Measurements from ENCODE around the gene KLHL17. TPM values are rescaled to one million over a fixed set of nuclear protein-coding genes. Genes with fewer than 3 reads are reported as not detected.

KLHL17 gene
- polyA plus RNA-seq, 2 of the 4 experiments (the other 2 are of a cell fraction) = 5.7 to 21.6 TPM

DNA sequence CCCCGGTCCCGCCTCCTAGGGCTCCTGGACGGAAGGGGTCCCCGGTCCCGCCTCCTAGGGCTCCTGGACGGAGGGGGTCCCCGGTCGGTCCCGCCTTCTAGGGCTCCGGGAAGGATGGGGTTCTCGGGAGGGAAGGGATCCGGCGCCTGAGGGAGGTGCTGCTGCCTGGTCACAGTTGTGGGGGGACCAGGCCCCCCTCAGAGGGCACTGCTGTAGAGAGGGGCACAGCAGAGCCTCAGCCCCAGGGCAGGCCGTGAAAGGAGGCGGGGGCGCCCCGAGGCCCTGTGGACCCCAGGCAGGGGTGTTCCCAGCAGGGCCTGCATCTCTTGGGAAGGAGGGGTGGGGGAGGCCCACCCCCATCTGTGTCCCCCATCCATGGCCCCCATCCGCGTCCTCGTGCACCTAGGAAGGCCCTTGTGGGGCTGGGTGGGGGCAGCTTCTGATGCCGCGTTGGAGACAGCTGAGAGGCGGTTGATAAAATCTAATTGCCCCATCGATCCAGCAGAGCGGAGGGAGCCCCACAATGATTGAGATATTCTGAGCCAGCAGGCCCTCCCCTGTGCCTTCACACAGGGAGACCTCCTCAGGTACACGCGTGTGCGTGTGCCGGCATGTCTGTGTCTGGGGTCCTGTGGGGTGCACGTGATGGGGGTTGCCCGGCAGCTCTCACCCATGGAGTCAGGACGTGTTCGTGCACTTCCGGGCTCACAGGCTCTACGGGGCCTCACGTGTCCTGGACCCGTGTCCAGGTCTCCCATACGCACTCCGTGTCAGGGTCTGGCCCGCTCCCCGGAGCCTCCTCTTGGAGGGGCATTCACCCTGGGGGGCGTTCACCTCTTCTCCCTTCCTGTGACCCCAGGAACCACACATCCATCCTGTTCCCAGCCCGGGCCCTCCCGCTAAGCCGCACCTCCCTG is 23.8 kb upstream of the KLHL17 start:
- FAIRE-seq = no peak
- 93% methylated on average over 18 of the region's 45 CpGs for WGBS (ENCODE audit: missing lambda C conversion rate)
- POLR2A ChIA-PET = no interaction called here

GRCh38 chr1:937521-937920 is 22.9 kb upstream of the KLHL17 start:
- ATAC-seq (no peak), DNase-seq (ENCODE audit: low read depth in 1 of 2, low spot score in 1 of 2) (no peak), FAIRE-seq (no peak)
- POLR2A ChIA-PET = no interaction called here
- Histone ChIP-seq H3K27ac (peak overlapping the region; percentile 100), H3K4me2 (peak overlapping the region; percentile 100), H3K4me1 (peaks cover 47% of the 10 kb centered on the region), H3K9me3 (no peaks in the 10 kb centered on the region), H3K4me3 (no peak overlapping the region)
- CTCF ChIA-PET = interaction anchor here (0.7 to 8.1 kb wide), 16 partner anchors 9 to 256 kb away, joined by 3 to 84 read pairs (median 6); partner anchors contain the start of gene SAMD11
- 88% methylated on average over 5 of the region's 16 CpGs for WGBS (ENCODE audit: missing lambda C conversion rate)
- TF ChIP-seq EHMT2 (IDR thresholded peaks at IDR 0.05; ENCODE audit: low read depth) (no peak), MAZ (IDR thresholded peaks at IDR 0.05; ENCODE audit: borderline replicate concordance, low read depth, low read length) (no peak), HOXB13 (CRISPR knock-in tag; IDR thresholded peaks at IDR 0.05; ENCODE audit: low read depth) (no peak), FOSB (CRISPR knock-in tag; IDR thresholded peaks at IDR 0.05) (no peak), NPAS2 (CRISPR knock-in tag; IDR thresholded peaks at IDR 0.05; ENCODE audit: borderline replicate concordance) (no peak), ZSCAN20 (CRISPR knock-in tag; IDR thresholded peaks at IDR 0.05) (no peak), CBX2 (IDR thresholded peaks at IDR 0.05; ENCODE audit: borderline replicate concordance, low read depth) (no peak), NFE2L2 (conservative IDR thresholded peaks at IDR 0.05; ENCODE audit: low read length) (no peak), TP53 (CRISPR knock-in tag; IDR thresholded peaks at IDR 0.05) (no peak), ZFP36 (IDR thresholded peaks at IDR 0.05; ENCODE audit: borderline replicate concordance, partially characterized antibody) (no peak), TFCP2L1 (CRISPR knock-in tag; IDR thresholded peaks at IDR 0.05) (no peak), HES2 (IDR thresholded peaks at IDR 0.05) (no peak), ZC3H11A (IDR thresholded peaks at IDR 0.05) (no peak), FOXS1 (CRISPR knock-in tag; IDR thresholded peaks at IDR 0.05) (no peak), RFX5 (IDR thresholded peaks at IDR 0.05) (no peak), ELK1 (IDR thresholded peaks at IDR 0.05; ENCODE audit: low read depth, low read length) (no peak), SREBF2 (IDR thresholded peaks at IDR 0.05) (no peak)
- TF ChIP-seq, protein P1, sequence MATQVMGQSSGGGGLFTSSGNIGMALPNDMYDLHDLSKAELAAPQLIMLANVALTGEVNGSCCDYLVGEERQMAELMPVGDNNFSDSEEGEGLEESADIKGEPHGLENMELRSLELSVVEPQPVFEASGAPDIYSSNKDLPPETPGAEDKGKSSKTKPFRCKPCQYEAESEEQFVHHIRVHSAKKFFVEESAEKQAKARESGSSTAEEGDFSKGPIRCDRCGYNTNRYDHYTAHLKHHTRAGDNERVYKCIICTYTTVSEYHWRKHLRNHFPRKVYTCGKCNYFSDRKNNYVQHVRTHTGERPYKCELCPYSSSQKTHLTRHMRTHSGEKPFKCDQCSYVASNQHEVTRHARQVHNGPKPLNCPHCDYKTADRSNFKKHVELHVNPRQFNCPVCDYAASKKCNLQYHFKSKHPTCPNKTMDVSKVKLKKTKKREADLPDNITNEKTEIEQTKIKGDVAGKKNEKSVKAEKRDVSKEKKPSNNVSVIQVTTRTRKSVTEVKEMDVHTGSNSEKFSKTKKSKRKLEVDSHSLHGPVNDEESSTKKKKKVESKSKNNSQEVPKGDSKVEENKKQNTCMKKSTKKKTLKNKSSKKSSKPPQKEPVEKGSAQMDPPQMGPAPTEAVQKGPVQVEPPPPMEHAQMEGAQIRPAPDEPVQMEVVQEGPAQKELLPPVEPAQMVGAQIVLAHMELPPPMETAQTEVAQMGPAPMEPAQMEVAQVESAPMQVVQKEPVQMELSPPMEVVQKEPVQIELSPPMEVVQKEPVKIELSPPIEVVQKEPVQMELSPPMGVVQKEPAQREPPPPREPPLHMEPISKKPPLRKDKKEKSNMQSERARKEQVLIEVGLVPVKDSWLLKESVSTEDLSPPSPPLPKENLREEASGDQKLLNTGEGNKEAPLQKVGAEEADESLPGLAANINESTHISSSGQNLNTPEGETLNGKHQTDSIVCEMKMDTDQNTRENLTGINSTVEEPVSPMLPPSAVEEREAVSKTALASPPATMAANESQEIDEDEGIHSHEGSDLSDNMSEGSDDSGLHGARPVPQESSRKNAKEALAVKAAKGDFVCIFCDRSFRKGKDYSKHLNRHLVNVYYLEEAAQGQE (IDR thresholded peaks at IDR 0.05) = no peak
- TF ChIP-seq, protein P2, sequence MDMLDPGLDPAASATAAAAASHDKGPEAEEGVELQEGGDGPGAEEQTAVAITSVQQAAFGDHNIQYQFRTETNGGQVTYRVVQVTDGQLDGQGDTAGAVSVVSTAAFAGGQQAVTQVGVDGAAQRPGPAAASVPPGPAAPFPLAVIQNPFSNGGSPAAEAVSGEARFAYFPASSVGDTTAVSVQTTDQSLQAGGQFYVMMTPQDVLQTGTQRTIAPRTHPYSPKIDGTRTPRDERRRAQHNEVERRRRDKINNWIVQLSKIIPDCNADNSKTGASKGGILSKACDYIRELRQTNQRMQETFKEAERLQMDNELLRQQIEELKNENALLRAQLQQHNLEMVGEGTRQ (IDR thresholded peaks at IDR 0.05) = no peak

More for the DNA sequence above, 23.8 kb upstream of the KLHL17 start:
- H3K4me1 ChIP-seq = peaks cover 48% of the 10 kb centered on the region
- no peak for TF ChIP-seq HOXA7 (CRISPR knock-in tag; IDR thresholded peaks at IDR 0.05)
- no peak for TF ChIP-seq JUNB (IDR thresholded peaks at IDR 0.05)
- no peak for TF ChIP-seq KDM5A (IDR thresholded peaks at IDR 0.05)
- no peak for TF ChIP-seq CHD2 (IDR thresholded peaks at IDR 0.05; ENCODE audit: low read length, partially characterized antibody)
- no peak for TF ChIP-seq RCOR1 (IDR thresholded peaks at IDR 0.05; ENCODE audit: low read depth, low read length)
- no peak for TF ChIP-seq POLR2A (IDR thresholded peaks at IDR 0.05; ENCODE audit: low read length)
- no peak for TF ChIP-seq HEYL (CRISPR knock-in tag; IDR thresholded peaks at IDR 0.05)
- CTCF ChIA-PET = interaction anchor here (1.1 to 5.4 kb wide), 4 partner anchors 16 to 127 kb away, joined by 4 to 30 read pairs (median 8); no protein-coding TSS in a partner anchor
- ATAC-seq = no peak
- H3K4me3 ChIP-seq = no peak overlapping the region
- no peaks in the 10 kb centered on the region for H3K9me3 ChIP-seq
- H3K4me2 ChIP-seq = no peak overlapping the region
- DNase-seq (ENCODE audit: low read depth in 1 of 2, low spot score in 1 of 2) = no peak
- peak overlapping the region; percentile 100; a peak in 5 of 6 replicates for H3K27ac ChIP-seq
